HepG2 (cell line): ENCODE results near the gene RPL36AL. TPM values are rescaled to one million over a fixed set of nuclear protein-coding genes. Genes with fewer than 3 reads are reported as not detected.

Source experiments
- CTCF ChIP-seq: sonication (generic); formaldehyde crosslinking; IDR thresholded peaks from 2 replicates; pipeline ENCODE4 v1.5.0; 2020; ENCODE audit warnings: mild to moderate bottlenecking, missing genetic modification reagents, moderate library complexity
- MYNN ChIP-seq: sonication (generic); formaldehyde crosslinking; IDR thresholded peaks from 2 replicates; pipeline ENCODE4 v1.4.0; 2020; ENCODE audit warnings: mild to moderate bottlenecking, low read depth, missing genetic modification reagents
- NFYC ChIP-seq: IDR thresholded peaks from 2 replicates; pipeline ENCODE4 v1.6.1; 2016; ENCODE audit warnings: missing genetic modification reagents, missing compliant biosample characterization
- NR2F6 ChIP-seq, 2 experiments: IDR thresholded peaks; 2 replicates each; pipeline ENCODE4 v1.6.1; 2016; ENCODE audit warnings: antibody characterized with exemption in 1 of 2, mild to moderate bottlenecking in 1 of 2
- PTBP1 ChIP-seq: fragments of 200-400 bp; formaldehyde crosslinking; IDR thresholded peaks from 2 replicates; pipeline ENCODE4 v1.6.1; 2018; ENCODE audit warnings: low read length, low read depth; ENCODE audit not compliant: poor library complexity, severe bottlenecking
- SOX13 ChIP-seq, 3 experiments: fragments of 450-650 bp in 1 of 3; sonication (generic) in 1 of 3; formaldehyde crosslinking in 1 of 3; IDR thresholded peaks in 2 of 3; conservative IDR thresholded peaks in 1 of 3; 2 replicates each; pipeline versions ENCODE4 v1.5.0 to v1.6.1; 2016 to 2020; ENCODE audit warnings: antibody characterized with exemption in 1 of 3, mild to moderate bottlenecking in 1 of 3, missing compliant biosample characterization in 1 of 3, missing genetic modification reagents in 1 of 3, moderate library complexity in 1 of 3
- TMF1 ChIP-seq: sonication (generic); formaldehyde crosslinking; IDR thresholded peaks from 2 replicates; pipeline ENCODE4 v1.8.1; 2022; ENCODE audit warnings: low read depth, missing genetic modification reagents
- TP53 ChIP-seq: sonication (generic); formaldehyde crosslinking; conservative IDR thresholded peaks from 2 replicates; pipeline ENCODE4 v1.4.0; 2020; ENCODE audit warnings: missing genetic modification reagents
- YEATS2 ChIP-seq: sonication (generic); formaldehyde crosslinking; IDR thresholded peaks from 2 replicates; pipeline ENCODE4 v1.4.0; 2020; ENCODE audit warnings: missing genetic modification reagents, borderline replicate concordance
- ZGPAT ChIP-seq: IDR thresholded peaks from 2 replicates; pipeline ENCODE4 v1.6.1; 2016; ENCODE audit warnings: mild to moderate bottlenecking
- ZMYM3 ChIP-seq: sonication (generic); formaldehyde crosslinking; IDR thresholded peaks from 2 replicates; pipeline ENCODE4 v1.5.1; 2020; ENCODE audit warnings: mild to moderate bottlenecking, missing genetic modification reagents
- ZNF160 ChIP-seq: sonication (generic); formaldehyde crosslinking; IDR thresholded peaks from 2 replicates; pipeline ENCODE4 v1.8.0; 2022; ENCODE audit warnings: mild to moderate bottlenecking, inconsistent platforms, missing genetic modification reagents
- ZNF382 ChIP-seq: sonication (generic); formaldehyde crosslinking; IDR thresholded peaks from 2 replicates; pipeline ENCODE4 v1.5.0; 2020; ENCODE audit warnings: missing genetic modification reagents, mild to moderate bottlenecking, borderline replicate concordance
- ZNF556 ChIP-seq: sonication (generic); formaldehyde crosslinking; IDR thresholded peaks from 2 replicates; pipeline ENCODE4 v1.4.0; 2020; ENCODE audit warnings: mild to moderate bottlenecking, missing genetic modification reagents, borderline replicate concordance
- ZNF609 ChIP-seq: sonication (generic); formaldehyde crosslinking; IDR thresholded peaks from 2 replicates; pipeline ENCODE4 v1.4.0; 2020; ENCODE audit warnings: mild to moderate bottlenecking, missing genetic modification reagents, borderline replicate concordance
- ZNF670 ChIP-seq: sonication (generic); formaldehyde crosslinking; IDR thresholded peaks from 2 replicates; pipeline ENCODE4 v1.8.0; 2022; ENCODE audit warnings: mild to moderate bottlenecking, missing genetic modification reagents, borderline replicate concordance
- polyA plus RNA-seq, 8 experiments: library from polyadenylated mRNA; depleted of rRNA in 3 of 8; stranded (reverse) in 7 of 8; unstranded in 1 of 8; fragments of >200 nt; fragmentation: Illumina TruSeq in 4 of 8; extraction: Trizol in 4 of 8; gene quantifications; 2 replicates each; pipeline versions ENCODE4 v1.2.1 to v1.2.3, GENCODE V29; 2011 to 2016; ENCODE audit warnings: low read depth in 4 of 8, missing spikeins in 1 of 8, mixed read lengths in 1 of 8; ENCODE audit not compliant: insufficient read depth in 1 of 8
- total RNA-seq, 5 experiments: library from RNA; depleted of rRNA; stranded (reverse); fragments of >200 nt; fragmentation: Illumina TruSeq; extraction: Trizol; gene quantifications; 2 replicates each; pipeline ENCODE4 v1.2.3, GENCODE V29; 2016; ENCODE audit warnings: low read depth in 1 of 5
- TF ChIP-seq, protein P1 (sequence below): IDR thresholded peaks from 2 replicates; pipeline ENCODE4 v1.6.1; 2016; ENCODE audit warnings: missing compliant biosample characterization, missing genetic modification reagents, borderline replicate concordance
- TF ChIP-seq, protein P2 (sequence below): sonication (generic); formaldehyde crosslinking; IDR thresholded peaks from 2 replicates; pipeline ENCODE4 v1.4.0; 2020; ENCODE audit warnings: missing genetic modification reagents, mild to moderate bottlenecking, borderline replicate concordance

RPL36AL gene
- total and polyA plus RNA-seq, 2 of the 13 experiments (the other 11 are each of a cell fraction or from before 2014, with no cell fraction given), result 90.0 to 294 TPM

- TF ChIP-seq MYNN (CRISPR knock-in tag) (no peak), YEATS2 (CRISPR knock-in tag) (peak; percentile 36; the same call in 1 of the 2 replicates), ZNF609 (peak; percentile 84), TP53 (CRISPR knock-in tag) (no peak), ZNF556 (CRISPR knock-in tag) (peak; percentile 46; the same call in 1 of the 2 replicates), TMF1 (CRISPR knock-in tag) (no peak), NR2F6 (IDR thresholded peaks at IDR 0.05) (peak; percentile 68; the same call in 1 of the 2 replicates), NR2F6 (CRISPR knock-in tag; IDR thresholded peaks at IDR 0.05) (peak; percentile 72), ZNF160 (CRISPR knock-in tag) (no peak), ZNF382 (CRISPR knock-in tag) (no peak), PTBP1 (no peak), ZMYM3 (peak; percentile 93), ZNF670 (CRISPR knock-in tag) (peak; percentile 96), ZGPAT (peak; percentile 92), NFYC (CRISPR knock-in tag) (no peak; the same call in 1 of the 2 replicates), SOX13 (IDR thresholded peaks at IDR 0.05) (peak; percentile 61; the same call in 1 of the 2 replicates), SOX13 (CRISPR knock-in tag; conservative IDR thresholded peaks at IDR 0.05 in 1 of 2, IDR thresholded peaks at IDR 0.05 in 1 of 2) (peak in 1 of 2 experiments; percentile 86; a peak in 2 of 4 replicates), CTCF (CRISPR knock-in tag) (no peak)
- TF ChIP-seq, protein P1, sequence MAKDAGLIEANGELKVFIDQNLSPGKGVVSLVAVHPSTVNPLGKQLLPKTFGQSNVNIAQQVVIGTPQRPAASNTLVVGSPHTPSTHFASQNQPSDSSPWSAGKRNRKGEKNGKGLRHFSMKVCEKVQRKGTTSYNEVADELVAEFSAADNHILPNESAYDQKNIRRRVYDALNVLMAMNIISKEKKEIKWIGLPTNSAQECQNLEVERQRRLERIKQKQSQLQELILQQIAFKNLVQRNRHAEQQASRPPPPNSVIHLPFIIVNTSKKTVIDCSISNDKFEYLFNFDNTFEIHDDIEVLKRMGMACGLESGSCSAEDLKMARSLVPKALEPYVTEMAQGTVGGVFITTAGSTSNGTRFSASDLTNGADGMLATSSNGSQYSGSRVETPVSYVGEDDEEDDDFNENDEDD (CRISPR knock-in tag), result peak; percentile 24; the same call in 1 of the 2 replicates
- TF ChIP-seq, protein P2, sequence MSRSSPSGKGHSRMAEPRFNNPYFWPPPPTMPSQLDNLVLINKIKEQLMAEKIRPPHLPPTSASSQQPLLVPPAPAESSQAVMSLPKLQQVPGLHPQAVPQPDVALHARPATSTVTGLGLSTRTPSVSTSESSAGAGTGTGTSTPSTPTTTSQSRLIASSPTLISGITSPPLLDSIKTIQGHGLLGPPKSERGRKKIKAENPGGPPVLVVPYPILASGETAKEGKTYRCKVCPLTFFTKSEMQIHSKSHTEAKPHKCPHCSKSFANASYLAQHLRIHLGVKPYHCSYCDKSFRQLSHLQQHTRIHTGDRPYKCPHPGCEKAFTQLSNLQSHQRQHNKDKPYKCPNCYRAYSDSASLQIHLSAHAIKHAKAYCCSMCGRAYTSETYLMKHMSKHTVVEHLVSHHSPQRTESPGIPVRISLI, result peak; percentile 69; the same call in 1 of the 2 replicates
These were observed 21.3 kb upstream of the RPL36AL start (continued) for GRCh38 chr14:49641697-49642129.
